GM21619 (cell line): ENCODE results near the gene HAND2.

Experiments
- ATAC-seq: cut with Tn5 transposase; IDR thresholded peaks from one replicate; pipeline ENCODE4 v1.9.1; 2021; ENCODE audit not compliant: unreplicated experiment

The HAND2 gene

GRCh38 chr4:173529477-173530325 is at the start of gene HAND2:
HAND2 (minus strand) TSS chr4:173530229; CDS start chr4:173529289, 940 bp downstream.
- no peak for ATAC-seq

- no peak for ATAC-seq
These were observed 48.9 kb upstream of the HAND2 start for GRCh38 chr4:173578956-173579355.

GRCh38 chr4:173577963-173578362 is 47.9 kb upstream of the HAND2 start:
- no peak for ATAC-seq

- no peak for ATAC-seq
These were observed 45.6 kb upstream of the HAND2 start for GRCh38 chr4:173575482-173576152.

- ATAC-seq = no peak
These were observed 43.7 kb upstream of the HAND2 start for GRCh38 chr4:173573725-173574124.

GRCh38 chr4:173573286-173573685 is 43.3 kb upstream of the HAND2 start:
- no peak for ATAC-seq

GRCh38 chr4:173572493-173573129 is 42.6 kb upstream of the HAND2 start:
- ATAC-seq = no peak

GRCh38 chr4:173571620-173572019 is 41.6 kb upstream of the HAND2 start:
- ATAC-seq = no peak

GRCh38 chr4:173565281-173565680 is 35.3 kb upstream of the HAND2 start:
- no peak for ATAC-seq

GRCh38 chr4:173564461-173564860 is 34.4 kb upstream of the HAND2 start:
- no peak for ATAC-seq

GRCh38 chr4:173560896-173561295 is 30.9 kb upstream of the HAND2 start:
- ATAC-seq = no peak

- ATAC-seq = no peak
These were observed 26.5 kb upstream of the HAND2 start for GRCh38 chr4:173556398-173557131.

GRCh38 chr4:173547889-173548288 is 17.9 kb upstream of the HAND2 start:
- no peak for ATAC-seq

- no peak for ATAC-seq
These were observed 16.7 kb upstream of the HAND2 start for GRCh38 chr4:173546776-173547175.

GRCh38 chr4:173545440-173545839 is 15.4 kb upstream of the HAND2 start:
- ATAC-seq = no peak

- no peak for ATAC-seq
These were observed 13.2 kb upstream of the HAND2 start for GRCh38 chr4:173543266-173543665.

GRCh38 chr4:173539986-173540385 is 10.0 kb upstream of the HAND2 start:
- no peak for ATAC-seq

GRCh38 chr4:173538909-173539445 is 8.9 kb upstream of the HAND2 start:
- no peak for ATAC-seq

- ATAC-seq = no peak
These were observed 8.3 kb upstream of the HAND2 start for GRCh38 chr4:173538148-173538908.

- no peak for ATAC-seq
These were observed 7.7 kb upstream of the HAND2 start for GRCh38 chr4:173537613-173538147.
